SH-SY5Y (cell line): ENCODE data around the gene DLG4.

ENCODE experiments used
- GATA2 ChIP-seq: IDR thresholded peaks from 2 replicates; pipeline ENCODE4 v1.6.1; 2011; ENCODE audit warnings: mild to moderate bottlenecking, low read depth, low read length
- GATA3 ChIP-seq: IDR thresholded peaks from 2 replicates; pipeline ENCODE4 v1.6.1; 2011; ENCODE audit warnings: low read depth, mild to moderate bottlenecking, low read length, moderate library complexity

DNA sequence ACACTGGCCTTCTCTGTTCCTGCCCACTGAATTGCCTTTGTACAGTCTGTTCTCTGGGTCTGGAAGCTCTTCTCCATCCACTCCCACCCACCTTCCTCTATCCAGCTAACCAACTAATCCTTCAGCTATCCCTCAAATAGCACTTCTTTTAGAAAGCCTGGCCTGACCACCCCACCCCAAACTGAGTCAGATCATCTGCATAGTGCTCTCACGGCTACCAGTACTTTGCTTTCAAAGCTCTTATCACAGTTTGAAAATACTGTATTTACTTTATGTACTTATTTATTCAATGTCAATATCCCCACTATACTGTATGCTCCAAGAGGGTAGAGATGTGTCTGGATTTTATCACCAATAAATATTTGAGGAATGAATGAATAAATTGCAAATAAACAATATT is 47.1 kb upstream of the DLG4 start:
- TF ChIP-seq GATA2 = no peak
- TF ChIP-seq GATA3 = no peak
